ENCODE results near the gene GRIK5.
A peak's percentile ranks its signal among the peaks of the same experiment; 100 is the strongest.

GRIK5 gene

DNA sequence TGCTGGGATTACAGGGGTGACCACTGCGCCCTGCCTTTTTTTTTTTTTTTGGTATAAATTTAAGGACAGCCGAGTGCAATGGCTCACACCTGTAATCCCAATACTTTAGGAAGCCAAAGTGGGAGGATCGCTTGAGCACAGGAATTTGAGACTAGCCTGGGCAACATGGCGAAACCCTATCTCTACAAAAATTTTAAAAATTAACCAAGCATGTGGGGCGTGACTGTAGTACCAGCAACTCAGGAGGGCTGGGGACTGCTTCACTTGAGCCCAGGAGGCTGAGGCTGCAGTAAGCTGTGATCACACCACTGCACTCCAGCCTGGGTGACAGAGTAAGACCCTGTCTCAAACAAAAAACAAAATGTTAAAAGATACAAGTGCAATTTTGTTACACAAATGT is 27.5 kb upstream of the GRIK5 start:
- H3K27me3 ChIP-seq (ENCODE audit: insufficient read depth, low read depth, severe bottlenecking): no peaks in the 10 kb centered on the region
- H3K9me3 ChIP-seq (ENCODE audit: severe bottlenecking): no peaks in the 10 kb centered on the region
- DNase-seq: no peak
- no peak overlapping the region for H3K27ac ChIP-seq
- TF ChIP-seq, protein P1, sequence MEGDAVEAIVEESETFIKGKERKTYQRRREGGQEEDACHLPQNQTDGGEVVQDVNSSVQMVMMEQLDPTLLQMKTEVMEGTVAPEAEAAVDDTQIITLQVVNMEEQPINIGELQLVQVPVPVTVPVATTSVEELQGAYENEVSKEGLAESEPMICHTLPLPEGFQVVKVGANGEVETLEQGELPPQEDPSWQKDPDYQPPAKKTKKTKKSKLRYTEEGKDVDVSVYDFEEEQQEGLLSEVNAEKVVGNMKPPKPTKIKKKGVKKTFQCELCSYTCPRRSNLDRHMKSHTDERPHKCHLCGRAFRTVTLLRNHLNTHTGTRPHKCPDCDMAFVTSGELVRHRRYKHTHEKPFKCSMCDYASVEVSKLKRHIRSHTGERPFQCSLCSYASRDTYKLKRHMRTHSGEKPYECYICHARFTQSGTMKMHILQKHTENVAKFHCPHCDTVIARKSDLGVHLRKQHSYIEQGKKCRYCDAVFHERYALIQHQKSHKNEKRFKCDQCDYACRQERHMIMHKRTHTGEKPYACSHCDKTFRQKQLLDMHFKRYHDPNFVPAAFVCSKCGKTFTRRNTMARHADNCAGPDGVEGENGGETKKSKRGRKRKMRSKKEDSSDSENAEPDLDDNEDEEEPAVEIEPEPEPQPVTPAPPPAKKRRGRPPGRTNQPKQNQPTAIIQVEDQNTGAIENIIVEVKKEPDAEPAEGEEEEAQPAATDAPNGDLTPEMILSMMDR (IDR thresholded peaks at IDR 0.05; ENCODE audit: low read depth, low read length): no peak
- no peak overlapping the region for H3K4me3 ChIP-seq (ENCODE audit: low read depth, low read length)
- H3K36me3 ChIP-seq: no peaks in the 10 kb centered on the region

DNA sequence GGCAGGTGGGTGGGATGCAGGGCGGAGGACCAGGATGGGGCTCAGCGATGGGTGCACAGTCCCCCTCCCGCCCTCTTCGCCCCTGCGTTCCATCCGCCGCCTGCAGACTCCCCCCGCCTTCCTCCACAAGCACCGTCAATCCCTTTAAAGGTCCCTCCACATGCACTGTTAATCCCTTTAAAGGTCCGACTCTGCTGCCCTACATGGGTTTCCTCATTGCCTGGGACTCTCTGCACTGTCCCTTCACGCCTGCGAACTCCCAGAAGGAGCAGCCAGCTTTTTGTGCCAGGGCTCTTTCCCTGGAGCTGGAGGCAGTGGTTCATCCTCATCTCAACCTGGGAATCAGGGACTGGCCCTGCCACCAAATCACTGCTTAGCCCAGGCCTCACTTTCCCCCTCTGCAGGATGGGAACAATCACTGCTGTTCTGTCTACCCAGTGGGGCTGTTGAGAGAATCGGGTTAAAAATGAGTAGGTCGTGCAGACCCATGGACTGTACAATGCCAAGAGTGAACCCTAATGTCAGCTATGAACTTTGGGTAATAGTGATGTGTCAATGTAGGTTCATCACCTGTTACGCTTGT is 26.3 kb upstream of the GRIK5 start:
- no peaks in the 10 kb centered on the region for H3K36me3 ChIP-seq

DNA sequence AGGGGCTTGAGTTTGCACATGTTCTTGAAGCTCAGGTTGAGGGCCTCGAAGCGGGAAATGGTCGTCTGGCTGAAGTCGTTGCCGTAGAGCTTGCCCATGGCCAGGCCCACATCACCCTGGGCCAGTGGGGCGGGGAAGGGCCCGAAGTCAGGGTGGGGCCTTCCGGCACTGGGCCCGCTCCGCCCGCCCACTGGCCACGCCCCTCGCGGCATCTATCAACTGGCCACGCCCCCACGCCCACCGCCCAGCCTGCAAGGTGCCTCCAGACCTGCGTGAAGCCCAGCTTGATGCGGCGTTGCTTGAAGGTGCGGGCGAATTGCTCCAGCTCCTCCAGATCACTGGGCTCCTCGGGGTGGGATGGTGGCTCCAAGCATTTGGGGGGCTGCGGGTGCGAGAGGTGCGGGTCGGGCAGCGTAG is 25.8 kb upstream of the GRIK5 start:
- Histone ChIP-seq H3K9me3 (ENCODE audit: severe bottlenecking) (no peaks in the 10 kb centered on the region), H3K27ac (no peak overlapping the region), H3K27me3 (ENCODE audit: insufficient read depth, low read depth, severe bottlenecking) (no peaks in the 10 kb centered on the region), H3K36me3 (no peaks in the 10 kb centered on the region), H3K4me3 (ENCODE audit: low read depth, low read length) (no peak overlapping the region)
- DNase-seq: no peak
- TF ChIP-seq, protein P1 (IDR thresholded peaks at IDR 0.05; ENCODE audit: low read depth, low read length): no peak

More for the DNA sequence above, 26.3 kb upstream of the GRIK5 start:
- H3K9me3 ChIP-seq (ENCODE audit: severe bottlenecking): no peaks in the 10 kb centered on the region
- DNase-seq: no peak
- TF ChIP-seq, protein P1 (IDR thresholded peaks at IDR 0.05; ENCODE audit: low read depth, low read length): no peak
- H3K4me3 ChIP-seq (ENCODE audit: low read depth, low read length): no peak overlapping the region
- no peaks in the 10 kb centered on the region for H3K27me3 ChIP-seq (ENCODE audit: insufficient read depth, low read depth, severe bottlenecking)
- H3K27ac ChIP-seq: no peak overlapping the region

DNA sequence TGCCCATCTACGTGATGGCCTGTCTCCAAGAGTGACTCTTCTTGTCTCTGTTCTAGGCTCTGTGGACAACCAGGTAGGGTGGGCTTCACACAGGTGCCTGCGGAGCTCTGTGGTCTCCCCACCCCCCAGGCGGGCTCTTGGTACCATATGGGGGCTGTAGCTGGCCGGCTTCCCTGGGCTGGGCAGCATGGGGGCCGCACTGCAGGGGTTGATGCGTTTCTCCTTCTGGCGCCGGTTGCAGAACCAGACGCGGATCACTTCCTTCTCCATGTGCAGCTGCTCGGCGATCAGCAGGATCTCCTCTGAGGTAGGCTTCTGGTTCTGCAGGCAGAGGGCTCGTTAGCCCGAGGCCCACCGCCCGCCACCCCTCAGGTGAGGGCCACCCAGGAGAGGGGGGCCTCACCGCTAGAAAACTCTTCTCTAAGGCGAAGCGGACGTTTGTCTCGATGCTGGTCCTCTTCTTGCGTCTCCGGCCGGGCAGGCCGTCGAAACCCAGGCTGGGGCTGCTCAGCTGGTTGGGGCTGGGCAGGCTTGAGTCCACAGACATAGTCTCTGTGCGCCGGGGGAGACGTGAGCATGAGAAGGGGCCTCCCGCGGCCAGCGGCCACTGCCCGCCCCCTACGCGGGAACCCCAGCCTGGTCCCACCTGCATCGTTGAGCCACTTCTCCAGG is 25.3 kb upstream of the GRIK5 start:
- TF ChIP-seq, protein P1 (IDR thresholded peaks at IDR 0.05; ENCODE audit: low read depth, low read length): no peak
- Histone ChIP-seq H3K27me3 (ENCODE audit: insufficient read depth, low read depth, severe bottlenecking) (no peaks in the 10 kb centered on the region), H3K4me3 (ENCODE audit: low read depth, low read length) (no peak overlapping the region), H3K27ac (no peak overlapping the region), H3K9me3 (ENCODE audit: severe bottlenecking) (no peaks in the 10 kb centered on the region), H3K36me3 (no peaks in the 10 kb centered on the region)
- no peak for DNase-seq

DNA sequence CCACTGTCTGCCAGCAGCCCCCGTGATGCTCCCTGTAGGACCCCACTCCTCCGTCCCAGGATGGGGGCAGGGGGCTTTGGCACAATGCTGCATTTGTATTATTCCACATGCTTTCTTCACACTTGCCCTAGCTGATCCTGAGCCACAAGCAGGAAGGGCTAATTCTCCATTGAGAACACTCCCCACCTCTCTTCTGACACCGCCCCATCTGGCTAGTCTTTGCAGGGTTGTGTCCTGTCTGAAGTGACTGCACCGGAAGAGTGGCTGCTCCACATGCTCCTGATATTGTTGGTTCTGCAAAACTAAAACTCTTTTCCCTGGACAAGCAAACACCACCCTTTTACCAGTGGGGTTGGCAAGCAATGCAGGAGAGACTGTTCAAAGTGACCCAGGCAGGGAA is 23.9 kb upstream of the GRIK5 start:
- DNase-seq: peak; percentile 62
- H3K4me3 ChIP-seq (ENCODE audit: low read depth, low read length): no peak overlapping the region
- TF ChIP-seq, protein P1 (IDR thresholded peaks at IDR 0.05; ENCODE audit: low read depth, low read length): no peak
- H3K9me3 ChIP-seq (ENCODE audit: severe bottlenecking): no peaks in the 10 kb centered on the region
- no peaks in the 10 kb centered on the region for H3K27me3 ChIP-seq (ENCODE audit: insufficient read depth, low read depth, severe bottlenecking)
- no peaks in the 10 kb centered on the region for H3K36me3 ChIP-seq
- peak overlapping the region; percentile 62 for H3K27ac ChIP-seq
